GM12878 (cell line): ENCODE data around the gene CROT. TPM values are rescaled to one million over a fixed set of nuclear protein-coding genes. Genes with fewer than 3 reads are reported as not detected.

Experiments
- ATAC-seq: fragments of 200-7000 bp; cut with Tn5 transposase; 3 replicates; pipeline ENCODE4 v1.9.1; 2020; ENCODE audit warnings: mild to moderate bottlenecking, moderate library complexity
- BruUV-seq: library from RNA; stranded (reverse); fragments of 400-500 nt; replicated peaks from 2 replicates; lab custom pipeline; 2021; lab: Mats Ljungman, UMichigan
- CTCF ChIA-PET: fragments of 300-600 bp; sonication (Branson Sonifier 250); formaldehyde crosslinking; extraction: SDS; loops from one replicate; lab custom pipeline; 2021; ENCODE audit warnings: inconsistent platforms; lab: Yijun Ruan, JAX
- POLR2A ChIA-PET: fragments of 350-600 bp; formaldehyde crosslinking; extraction: SDS; loops from one replicate; lab custom pipeline; 2021; ENCODE audit warnings: inconsistent platforms; lab: Charles Lee
- RAD21 ChIA-PET: fragments of 300-600 bp; sonication (Branson Sonifier 250); formaldehyde crosslinking; loops from one replicate; lab custom pipeline; 2023; ENCODE audit warnings: antibody characterized with exemption; ENCODE audit not compliant: unreplicated experiment; lab: Charles Lee
- SMC1A ChIA-PET: fragments of 300-600 bp; sonication (Branson Sonifier 250); formaldehyde crosslinking; loops from one replicate; lab custom pipeline; 2023; ENCODE audit not compliant: unreplicated experiment, uncharacterized antibody; lab: Charles Lee
- DNase-seq: peaks from one replicate; pipeline ENCODE4 v3.0.0-alpha.2; 2011; ENCODE audit warnings: low read depth, low spot score
- FAIRE-seq: peaks from 3 replicates; lab custom pipeline; 2011; peaks lifted over from hg19 to GRCh38; lab: Jason Lieb, UNC
- H2AFZ ChIP-seq: 2 replicates; pipeline ENCODE4 v1.6.0; 2011; ENCODE audit warnings: low read depth, low read length, control low read depth; ENCODE audit not compliant: control insufficient read depth
- H3K27ac ChIP-seq: 2 replicates; pipeline ENCODE4 v1.5.1; 2011; ENCODE audit warnings: control low read depth; ENCODE audit not compliant: control insufficient read depth, insufficient read depth
- H3K27me3 ChIP-seq, 2 experiments: replicated peaks in 1 of 2; 2 replicates each; pipeline versions ENCODE4 v1.6.0 to v1.6.1; 2011; ENCODE audit warnings: low read length in 1 of 2; ENCODE audit not compliant: control insufficient read depth in 2 of 2, insufficient read depth in 2 of 2
- H3K36me3 ChIP-seq, 2 experiments: 2 replicates each; pipeline ENCODE4 v1.5.1; 2011; ENCODE audit warnings: low read length in 1 of 2; ENCODE audit not compliant: control insufficient read depth in 2 of 2, insufficient read depth in 2 of 2
- H3K4me1 ChIP-seq: 2 replicates; pipeline ENCODE4 v1.6.1; 2011; ENCODE audit warnings: mild to moderate bottlenecking, low read length, moderate library complexity, mixed read lengths; ENCODE audit not compliant: control insufficient read depth, insufficient read depth
- H3K4me2 ChIP-seq: 2 replicates; pipeline ENCODE4 v1.6.0; 2011; ENCODE audit warnings: control low read depth; ENCODE audit not compliant: control insufficient read depth, insufficient read depth
- H3K4me3 ChIP-seq: fragments of 200-600 bp; sonication (generic); 2 replicates; pipeline ENCODE4 v1.5.1; 2016
- H3K79me2 ChIP-seq: 2 replicates; pipeline ENCODE4 v1.6.0; 2011; ENCODE audit warnings: low read length; ENCODE audit not compliant: control insufficient read depth, insufficient read depth
- H3K9ac ChIP-seq: 2 replicates; pipeline ENCODE4 v1.8.0; 2011; ENCODE audit warnings: low read length, control low read depth, mixed read lengths; ENCODE audit not compliant: control insufficient read depth, insufficient read depth
- H3K9me3 ChIP-seq: replicated peaks from 3 replicates; pipeline ENCODE4 v1.5.1; 2011; ENCODE audit warnings: mild to moderate bottlenecking, low read length; ENCODE audit not compliant: control insufficient read depth, insufficient read depth
- H4K20me1 ChIP-seq: 2 replicates; pipeline ENCODE4 v1.6.0; 2011; ENCODE audit not compliant: control insufficient read depth, insufficient read depth
- CBX3 ChIP-seq: fragments of 200-600 bp; sonication (generic); IDR thresholded peaks from 2 replicates; pipeline ENCODE4 v1.6.1; 2016; ENCODE audit warnings: low read depth, borderline replicate concordance
- EED ChIP-seq: sonication (generic); IDR thresholded peaks from 2 replicates; pipeline ENCODE4 v1.6.1; 2016; ENCODE audit warnings: antibody characterized with exemption, low read depth
- NFIC ChIP-seq: IDR thresholded peaks from 2 replicates; pipeline ENCODE4 v1.6.1; 2012; ENCODE audit warnings: low read depth, mild to moderate bottlenecking, inconsistent platforms, low read length, moderate library complexity
- PML ChIP-seq: IDR thresholded peaks from 2 replicates; pipeline ENCODE4 v1.6.1; 2012; ENCODE audit warnings: low read length, inconsistent platforms
- SIN3A ChIP-seq: IDR thresholded peaks from 2 replicates; pipeline ENCODE4 v1.6.1; 2012; ENCODE audit warnings: low read depth, low read length, improper control_type of control experiment
- SMAD5 ChIP-seq: IDR thresholded peaks from 2 replicates; pipeline ENCODE4 v1.6.1; 2016; ENCODE audit warnings: antibody characterized with exemption, low read depth
- SREBF1 ChIP-seq: IDR thresholded peaks from 2 replicates; pipeline ENCODE4 v1.6.1; 2012; ENCODE audit warnings: mild to moderate bottlenecking, low read length
- TAF1 ChIP-seq: IDR thresholded peaks from 2 replicates; pipeline ENCODE4 v1.6.1; 2011; ENCODE audit warnings: mild to moderate bottlenecking, low read depth, low read length, borderline replicate concordance
- ZNF207 ChIP-seq: fragments of 450-650 bp; IDR thresholded peaks from 2 replicates; pipeline ENCODE4 v1.6.1; 2014; ENCODE audit warnings: antibody characterized with exemption, mild to moderate bottlenecking, borderline replicate concordance
- WGBS: methylation state at CpG from one replicate; pipeline ENCODE4 v1.1.6; 2016; ENCODE audit warnings: low lambda C conversion rate; ENCODE audit not compliant: insufficient replicate concordance, insufficient coverage; ENCODE audit errors: missing lambda C conversion rate; 5-methylcytosine and 5-hydroxymethylcytosine counted together
- in situ Hi-C: fragments of 300-500 bp; cut with MboI; formaldehyde crosslinking; loops from 9 replicates; pipeline ENCODE4 v1.14.3; 2018; ENCODE audit warnings: mixed read lengths
- intact Hi-C: fragments of 100-400 bp; cut with micrococcal nuclease; formaldehyde crosslinking; loops from one replicate; pipeline ENCODE4 v1.14.2; 2022; ENCODE audit not compliant: unreplicated experiment
- polyA plus RNA-seq, 11 experiments: library from polyadenylated mRNA; depleted of rRNA in 4 of 11; unstranded in 6 of 11; stranded (reverse) in 5 of 11; fragments of >200 nt; fragmentation: Nextera tagmentation in 4 of 11; fragmentation: Illumina TruSeq in 1 of 11; extraction: Ambion mirVana in 4 of 11; extraction: Trizol in 1 of 11; gene quantifications; 1 replicate in 1 of 11; 2 replicates in 10 of 11; pipeline versions ENCODE4 v1.2.1 to v1.2.3, GENCODE V29; 2011 to 2016; ENCODE audit warnings: inconsistent platforms in 2 of 11, missing spikeins in 2 of 11, low read depth in 1 of 11
- total RNA-seq, 4 experiments: library from RNA; depleted of rRNA in 3 of 4; stranded (reverse); fragments of >200 nt in 3 of 4; fragmentation: Illumina TruSeq in 1 of 4; extraction: Trizol in 1 of 4; gene quantifications; 2 replicates each; pipeline versions ENCODE4 v1.2.1 to v1.2.3, GENCODE V29; 2013 to 2021
- TF ChIP-seq, protein P1 (sequence below): fragments of 450-650 bp; IDR thresholded peaks from 2 replicates; pipeline ENCODE4 v1.6.1; 2017; ENCODE audit warnings: antibody characterized with exemption, mild to moderate bottlenecking, moderate library complexity
- TF ChIP-seq, protein P2 (sequence below): fragments of 450-650 bp; IDR thresholded peaks from 2 replicates; pipeline ENCODE4 v1.6.1; 2017; ENCODE audit warnings: mild to moderate bottlenecking, low read depth, inconsistent platforms; ENCODE audit not compliant: poor library complexity, severe bottlenecking
- TF ChIP-seq, protein P3 (sequence below), 3 experiments: IDR thresholded peaks in 2 of 3; conservative IDR thresholded peaks in 1 of 3; 2 replicates each; pipeline ENCODE4 v1.5.1; 2011; ENCODE audit warnings: low read depth in 3 of 3, low read length in 3 of 3, mild to moderate bottlenecking in 3 of 3, control low read depth in 2 of 3, moderate library complexity in 2 of 3, inconsistent platforms in 1 of 3, mixed read lengths in 1 of 3; ENCODE audit not compliant: control insufficient read depth in 2 of 3, insufficient read depth in 1 of 3; ENCODE audit errors: extremely low read depth in 1 of 3
- TF ChIP-seq, protein P4 (sequence below): fragments of 450-650 bp; formaldehyde crosslinking; IDR thresholded peaks from 2 replicates; pipeline ENCODE4 v1.4.0; 2022; ENCODE audit warnings: mild to moderate bottlenecking, moderate library complexity

The CROT gene
- total and polyA plus RNA-seq, 10 of the 15 experiments (the other 5 are each of a cell fraction or from before 2014, with no cell fraction given), result 5.5 to 15.9 (median 12.1) TPM

- H3K27ac ChIP-seq, result no peak overlapping the region
- peaks cover 0 to 6% of the 10 kb centered on the region in 2 experiments; a peak in 1 of 4 replicates for H3K36me3 ChIP-seq
- no peak overlapping the region for H3K9ac ChIP-seq
- 75% methylated on average over 2 of the region's 2 CpGs for WGBS
- H2AFZ ChIP-seq, result no peak overlapping the region
- ATAC-seq (no peak), DNase-seq (no peak), FAIRE-seq (no peak)
- H3K9me3 ChIP-seq, result no peaks in the 10 kb centered on the region; the same call in 2 of the 3 replicates
- ChIA-PET POLR2A (no interaction called here), RAD21 (interaction anchor here (1.1 to 1.5 kb wide), 3 partner anchors 17 to 261 kb away, joined by 3 to 4 read pairs (median 3); partner anchors contain the start of gene ABCB1), SMC1A (interaction anchor here (0.8 to 1.6 kb wide), 2 partner anchors 76 to 79 kb away, joined by 3 to 4 read pairs; no protein-coding TSS in a partner anchor), CTCF (interaction anchor here (1.3 to 1.5 kb wide), 2 partner anchors 12 to 76 kb away, joined by 3 to 4 read pairs; no protein-coding TSS in a partner anchor)
- H3K4me3 ChIP-seq, result no peak overlapping the region
- no peaks in the 10 kb centered on the region for H4K20me1 ChIP-seq
- intact Hi-C loops, result no loop called here
- no peaks in the 10 kb centered on the region for H3K27me3 ChIP-seq
- in situ Hi-C loops, result no loop called here
- no peak overlapping the region for H3K4me2 ChIP-seq
- no peaks in the 10 kb centered on the region for H3K4me1 ChIP-seq
- H3K79me2 ChIP-seq, result peaks cover 19% of the 10 kb centered on the region
- BruUV-seq, result no TSS peak
- TF ChIP-seq, protein P1, sequence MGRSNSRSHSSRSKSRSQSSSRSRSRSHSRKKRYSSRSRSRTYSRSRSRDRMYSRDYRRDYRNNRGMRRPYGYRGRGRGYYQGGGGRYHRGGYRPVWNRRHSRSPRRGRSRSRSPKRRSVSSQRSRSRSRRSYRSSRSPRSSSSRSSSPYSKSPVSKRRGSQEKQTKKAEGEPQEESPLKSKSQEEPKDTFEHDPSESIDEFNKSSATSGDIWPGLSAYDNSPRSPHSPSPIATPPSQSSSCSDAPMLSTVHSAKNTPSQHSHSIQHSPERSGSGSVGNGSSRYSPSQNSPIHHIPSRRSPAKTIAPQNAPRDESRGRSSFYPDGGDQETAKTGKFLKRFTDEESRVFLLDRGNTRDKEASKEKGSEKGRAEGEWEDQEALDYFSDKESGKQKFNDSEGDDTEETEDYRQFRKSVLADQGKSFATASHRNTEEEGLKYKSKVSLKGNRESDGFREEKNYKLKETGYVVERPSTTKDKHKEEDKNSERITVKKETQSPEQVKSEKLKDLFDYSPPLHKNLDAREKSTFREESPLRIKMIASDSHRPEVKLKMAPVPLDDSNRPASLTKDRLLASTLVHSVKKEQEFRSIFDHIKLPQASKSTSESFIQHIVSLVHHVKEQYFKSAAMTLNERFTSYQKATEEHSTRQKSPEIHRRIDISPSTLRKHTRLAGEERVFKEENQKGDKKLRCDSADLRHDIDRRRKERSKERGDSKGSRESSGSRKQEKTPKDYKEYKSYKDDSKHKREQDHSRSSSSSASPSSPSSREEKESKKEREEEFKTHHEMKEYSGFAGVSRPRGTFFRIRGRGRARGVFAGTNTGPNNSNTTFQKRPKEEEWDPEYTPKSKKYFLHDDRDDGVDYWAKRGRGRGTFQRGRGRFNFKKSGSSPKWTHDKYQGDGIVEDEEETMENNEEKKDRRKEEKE, result no peak
- TF ChIP-seq, protein P2, sequence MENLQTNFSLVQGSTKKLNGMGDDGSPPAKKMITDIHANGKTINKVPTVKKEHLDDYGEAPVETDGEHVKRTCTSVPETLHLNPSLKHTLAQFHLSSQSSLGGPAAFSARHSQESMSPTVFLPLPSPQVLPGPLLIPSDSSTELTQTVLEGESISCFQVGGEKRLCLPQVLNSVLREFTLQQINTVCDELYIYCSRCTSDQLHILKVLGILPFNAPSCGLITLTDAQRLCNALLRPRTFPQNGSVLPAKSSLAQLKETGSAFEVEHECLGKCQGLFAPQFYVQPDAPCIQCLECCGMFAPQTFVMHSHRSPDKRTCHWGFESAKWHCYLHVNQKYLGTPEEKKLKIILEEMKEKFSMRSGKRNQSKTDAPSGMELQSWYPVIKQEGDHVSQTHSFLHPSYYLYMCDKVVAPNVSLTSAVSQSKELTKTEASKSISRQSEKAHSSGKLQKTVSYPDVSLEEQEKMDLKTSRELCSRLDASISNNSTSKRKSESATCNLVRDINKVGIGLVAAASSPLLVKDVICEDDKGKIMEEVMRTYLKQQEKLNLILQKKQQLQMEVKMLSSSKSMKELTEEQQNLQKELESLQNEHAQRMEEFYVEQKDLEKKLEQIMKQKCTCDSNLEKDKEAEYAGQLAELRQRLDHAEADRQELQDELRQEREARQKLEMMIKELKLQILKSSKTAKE, result no peak
- no peak for TF ChIP-seq EED
- TF ChIP-seq, protein P3, sequence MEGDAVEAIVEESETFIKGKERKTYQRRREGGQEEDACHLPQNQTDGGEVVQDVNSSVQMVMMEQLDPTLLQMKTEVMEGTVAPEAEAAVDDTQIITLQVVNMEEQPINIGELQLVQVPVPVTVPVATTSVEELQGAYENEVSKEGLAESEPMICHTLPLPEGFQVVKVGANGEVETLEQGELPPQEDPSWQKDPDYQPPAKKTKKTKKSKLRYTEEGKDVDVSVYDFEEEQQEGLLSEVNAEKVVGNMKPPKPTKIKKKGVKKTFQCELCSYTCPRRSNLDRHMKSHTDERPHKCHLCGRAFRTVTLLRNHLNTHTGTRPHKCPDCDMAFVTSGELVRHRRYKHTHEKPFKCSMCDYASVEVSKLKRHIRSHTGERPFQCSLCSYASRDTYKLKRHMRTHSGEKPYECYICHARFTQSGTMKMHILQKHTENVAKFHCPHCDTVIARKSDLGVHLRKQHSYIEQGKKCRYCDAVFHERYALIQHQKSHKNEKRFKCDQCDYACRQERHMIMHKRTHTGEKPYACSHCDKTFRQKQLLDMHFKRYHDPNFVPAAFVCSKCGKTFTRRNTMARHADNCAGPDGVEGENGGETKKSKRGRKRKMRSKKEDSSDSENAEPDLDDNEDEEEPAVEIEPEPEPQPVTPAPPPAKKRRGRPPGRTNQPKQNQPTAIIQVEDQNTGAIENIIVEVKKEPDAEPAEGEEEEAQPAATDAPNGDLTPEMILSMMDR (IDR thresholded peaks at IDR 0.05 in 2 of 3, conservative IDR thresholded peaks at IDR 0.05 in 1 of 3; ENCODE audit: control insufficient read depth in 2 of 3, extremely low read depth in 1 of 3, insufficient read depth in 1 of 3, low read depth in 3 of 3, low read length in 3 of 3), result no peak
- no peak for TF ChIP-seq SMAD5
- no peak for TF ChIP-seq SREBF1
- TF ChIP-seq, protein P4, sequence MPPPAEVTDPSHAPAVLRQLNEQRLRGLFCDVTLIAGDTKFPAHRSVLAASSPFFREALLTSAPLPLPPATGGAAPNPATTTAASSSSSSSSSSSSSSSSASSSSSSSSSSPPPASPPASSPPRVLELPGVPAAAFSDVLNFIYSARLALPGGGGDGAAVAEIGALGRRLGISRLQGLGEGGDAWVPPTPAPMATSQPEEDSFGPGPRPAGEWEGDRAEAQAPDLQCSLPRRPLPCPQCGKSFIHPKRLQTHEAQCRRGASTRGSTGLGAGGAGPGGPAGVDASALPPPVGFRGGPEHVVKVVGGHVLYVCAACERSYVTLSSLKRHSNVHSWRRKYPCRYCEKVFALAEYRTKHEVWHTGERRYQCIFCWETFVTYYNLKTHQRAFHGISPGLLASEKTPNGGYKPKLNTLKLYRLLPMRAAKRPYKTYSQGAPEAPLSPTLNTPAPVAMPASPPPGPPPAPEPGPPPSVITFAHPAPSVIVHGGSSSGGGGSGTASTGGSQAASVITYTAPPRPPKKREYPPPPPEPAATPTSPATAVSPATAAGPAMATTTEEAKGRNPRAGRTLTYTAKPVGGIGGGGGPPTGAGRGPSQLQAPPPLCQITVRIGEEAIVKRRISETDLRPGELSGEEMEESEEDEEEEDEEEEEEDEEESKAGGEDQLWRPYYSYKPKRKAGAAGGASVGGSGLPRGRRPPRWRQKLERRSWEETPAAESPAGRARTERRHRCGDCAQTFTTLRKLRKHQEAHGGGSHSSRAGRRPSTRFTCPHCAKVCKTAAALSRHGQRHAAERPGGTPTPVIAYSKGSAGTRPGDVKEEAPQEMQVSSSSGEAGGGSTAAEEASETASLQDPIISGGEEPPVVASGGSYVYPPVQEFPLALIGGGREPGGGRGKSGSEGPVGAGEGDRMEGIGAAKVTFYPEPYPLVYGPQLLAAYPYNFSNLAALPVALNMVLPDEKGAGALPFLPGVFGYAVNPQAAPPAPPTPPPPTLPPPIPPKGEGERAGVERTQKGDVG, result no peak
- no peak for TF ChIP-seq ZNF207
- no peak for TF ChIP-seq SIN3A
- no peak for TF ChIP-seq CBX3
- TF ChIP-seq TAF1, result no peak
- no peak for TF ChIP-seq NFIC
- no peak for TF ChIP-seq PML
These were observed 6.0 kb upstream of the CROT start for GRCh38 chr7:87339373-87339897.
